ENCODE measurements around the gene SYN1. TPM values are rescaled to one million over a fixed set of nuclear protein-coding genes. Genes with fewer than 3 reads are reported as not detected.

Gene SYN1
- polyA plus RNA-seq, 1 experiment = 0.23 TPM

DNA sequence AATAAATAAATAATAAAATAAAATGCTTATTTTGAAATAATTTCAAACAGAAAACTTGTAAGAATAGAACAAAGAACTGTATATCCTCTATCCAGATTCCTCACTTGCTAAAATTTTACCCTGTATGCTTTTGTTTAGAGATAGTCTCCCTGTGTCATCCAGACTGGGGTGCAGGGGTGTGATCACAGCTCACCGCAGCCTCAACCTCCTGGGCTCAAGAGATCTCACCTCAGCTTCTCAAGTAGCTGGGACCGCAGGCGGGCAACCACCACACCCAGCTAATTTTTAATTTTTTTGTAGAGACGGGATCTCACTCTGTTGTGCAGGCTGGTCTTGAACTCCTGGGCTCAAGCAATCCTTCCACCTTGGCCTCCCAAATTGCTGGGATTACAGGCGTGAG is 76.2 kb downstream of the SYN1 start:
- TF ChIP-seq CTCF (IDR thresholded peaks at IDR 0.05; ENCODE audit: insufficient read depth, low read depth, low read length) = no peak
- CTCF ChIA-PET = no interaction called here

DNA sequence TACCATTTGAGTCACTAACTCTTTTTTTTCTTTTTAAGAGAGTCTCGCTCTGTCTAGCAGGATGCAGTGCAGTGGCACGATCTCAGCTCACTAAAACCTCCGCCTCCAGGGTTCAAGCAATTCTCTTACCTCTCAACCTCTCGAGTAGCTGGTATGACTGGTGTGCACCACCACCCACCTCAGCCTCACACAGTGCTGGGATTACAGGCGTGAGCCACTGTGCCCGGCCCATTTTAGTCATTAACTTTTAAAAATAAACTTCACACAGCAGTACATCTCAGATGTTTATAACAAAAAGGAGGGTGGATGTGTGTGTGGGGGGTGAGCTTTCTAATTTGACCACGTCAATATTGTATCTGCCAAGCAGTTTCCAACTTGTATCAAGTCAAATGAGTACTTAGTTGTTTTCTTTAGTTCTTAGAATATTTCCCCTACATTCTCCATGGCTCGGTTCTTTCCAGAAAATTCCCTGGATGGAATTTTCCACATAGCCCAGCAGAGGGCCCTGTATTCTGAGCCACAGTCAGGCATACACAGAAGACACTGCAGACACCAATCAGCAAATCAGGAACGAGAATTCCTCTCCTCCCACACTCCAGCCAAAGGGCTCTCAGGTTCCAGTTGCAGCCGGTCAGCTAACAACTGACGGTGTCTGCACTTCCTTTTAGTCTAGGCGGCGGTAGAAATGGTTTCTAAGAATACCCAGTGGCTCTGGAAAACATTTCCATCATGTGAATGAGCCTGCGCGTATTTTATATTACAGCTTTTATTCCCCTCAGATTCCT is 78.7 kb downstream of the SYN1 start:
- Histone ChIP-seq H3K27me3 (ENCODE audit: control insufficient read depth, insufficient read depth, low read length) (no peaks in the 10 kb centered on the region), H3K4me3 (ENCODE audit: low read depth, low read length) (no peak overlapping the region), H3K36me3 (ENCODE audit: control insufficient read depth, insufficient read depth, low read length) (no peaks in the 10 kb centered on the region)
- ChIA-PET POLR2A (no interaction called here), CTCF (interaction anchor here (0.6 to 2.7 kb wide), 13 partner anchors 9 to 487 kb away, joined by 3 to 16 read pairs (median 3); partner anchors contain the start of gene TIMP1)
- DNase-seq (ENCODE audit: low read depth) = peak; percentile 71
- TF ChIP-seq CTCF (IDR thresholded peaks at IDR 0.05; ENCODE audit: insufficient read depth, low read depth, low read length) = peak; percentile 65

More for the DNA sequence above, 76.2 kb downstream of the SYN1 start:
- DNase-seq (ENCODE audit: low read depth) = no peak
- no peak overlapping the region for H3K4me3 ChIP-seq (ENCODE audit: low read depth, low read length)
- no peaks in the 10 kb centered on the region for H3K27me3 ChIP-seq (ENCODE audit: control insufficient read depth, insufficient read depth, low read length)
- H3K36me3 ChIP-seq (ENCODE audit: control insufficient read depth, insufficient read depth, low read length) = no peaks in the 10 kb centered on the region
- POLR2A ChIA-PET = no interaction called here

DNA sequence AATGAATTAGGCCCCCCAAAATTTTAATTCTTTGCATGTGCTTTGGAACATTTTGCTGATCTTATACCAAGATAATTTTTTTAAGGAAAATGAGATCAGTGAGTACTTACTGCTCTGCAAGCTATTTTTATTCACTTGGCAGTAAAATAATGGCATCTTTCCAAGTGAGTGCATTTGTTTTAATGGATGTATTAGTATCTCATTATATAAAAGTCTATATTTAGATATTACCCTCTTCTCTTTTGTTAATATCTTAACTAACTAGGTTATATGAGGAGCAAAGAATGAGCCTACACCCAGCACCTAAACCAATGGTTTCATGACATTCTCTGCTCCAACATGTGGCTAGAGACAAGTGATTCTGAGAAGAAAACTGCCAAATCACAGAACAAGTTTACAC is 79.8 kb downstream of the SYN1 start:
- no peak for DNase-seq (ENCODE audit: low read depth)
- Histone ChIP-seq H3K27me3 (ENCODE audit: control insufficient read depth, insufficient read depth, low read length) (no peaks in the 10 kb centered on the region), H3K36me3 (ENCODE audit: control insufficient read depth, insufficient read depth, low read length) (no peaks in the 10 kb centered on the region), H3K4me3 (ENCODE audit: low read depth, low read length) (no peak overlapping the region)
- ChIA-PET CTCF (interaction anchor here (0.6 to 2.7 kb wide), 4 partner anchors 102 to 352 kb away, joined by 3 to 16 read pairs (median 3); no protein-coding TSS in a partner anchor), POLR2A (no interaction called here)
- TF ChIP-seq CTCF (IDR thresholded peaks at IDR 0.05; ENCODE audit: insufficient read depth, low read depth, low read length) = no peak

DNA sequence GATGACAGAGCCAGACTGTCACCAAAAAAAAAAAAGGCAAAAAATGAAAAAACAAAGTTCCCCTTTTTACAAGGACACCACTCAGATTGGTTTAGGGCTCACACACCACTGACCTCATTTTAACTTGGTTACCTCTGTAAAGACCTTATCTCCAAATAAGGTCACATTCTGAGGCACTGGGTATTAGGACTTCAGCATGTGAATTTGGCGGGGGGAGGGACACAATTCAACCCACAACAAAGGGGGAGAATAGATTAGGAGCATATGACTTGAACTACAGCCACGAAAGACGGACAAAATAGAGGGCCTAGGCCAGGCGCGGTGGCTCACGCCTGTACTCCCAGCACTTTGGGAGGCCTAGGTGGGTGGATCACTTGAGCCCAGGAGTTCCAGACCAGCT is 89.6 kb downstream of the SYN1 start:
- no peak for DNase-seq (ENCODE audit: low read depth)
- ChIA-PET CTCF (no interaction called here), POLR2A (no interaction called here)
- H3K4me3 ChIP-seq (ENCODE audit: low read depth, low read length) = no peak overlapping the region
- no peak for TF ChIP-seq CTCF (IDR thresholded peaks at IDR 0.05; ENCODE audit: insufficient read depth, low read depth, low read length)
- no peaks in the 10 kb centered on the region for H3K27me3 ChIP-seq (ENCODE audit: control insufficient read depth, insufficient read depth, low read length)
- no peaks in the 10 kb centered on the region for H3K36me3 ChIP-seq (ENCODE audit: control insufficient read depth, insufficient read depth, low read length)

- CTCF ChIA-PET = no interaction called here
- H3K27me3 ChIP-seq (ENCODE audit: control insufficient read depth, insufficient read depth, low read length) = no peaks in the 10 kb centered on the region
- DNase-seq (ENCODE audit: low read depth) = no peak
- no peak overlapping the region for H3K4me3 ChIP-seq (ENCODE audit: low read depth, low read length)
- no peak for TF ChIP-seq CTCF (IDR thresholded peaks at IDR 0.05; ENCODE audit: insufficient read depth, low read depth, low read length)
- POLR2A ChIA-PET = no interaction called here
- no peaks in the 10 kb centered on the region for H3K36me3 ChIP-seq (ENCODE audit: control insufficient read depth, insufficient read depth, low read length)
Measured at GRCh38 chrX:47529548-47529947, 90.1 kb downstream of the SYN1 start.
